OCI-LY1 (cell line): ENCODE results near the gene PTPRT.

Source experiments
- H2AFZ ChIP-seq: fragments of 200-600 bp; sonication (generic), shearing (Covaris generic); 2 replicates; pipeline ENCODE4 v1.6.0; 2014; ENCODE audit warnings: antibody characterized with exemption, mild to moderate bottlenecking, low read length
- H3F3A ChIP-seq: fragments of 200-600 bp; sonication (generic), shearing (Covaris generic); 2 replicates; pipeline ENCODE4 v1.6.0; 2014; ENCODE audit warnings: mild to moderate bottlenecking, antibody characterized with exemption, low read length, moderate library complexity; ENCODE audit not compliant: insufficient read depth
- H3K27ac ChIP-seq: fragments of 200-600 bp; sonication (generic); 2 replicates; pipeline ENCODE4 v1.5.1; 2014; ENCODE audit warnings: low read length, mixed run types, mild to moderate bottlenecking, low read depth; ENCODE audit not compliant: poor library complexity, severe bottlenecking
- H3K27me3 ChIP-seq: fragments of 200-600 bp; sonication (generic); 2 replicates; pipeline ENCODE4 v1.6.0; 2014; ENCODE audit warnings: antibody characterized with exemption, mild to moderate bottlenecking, low read length, moderate library complexity; ENCODE audit not compliant: insufficient read depth
- H3K36me3 ChIP-seq: fragments of 200-600 bp; sonication (generic); 2 replicates; pipeline ENCODE4 v1.6.1; 2014; ENCODE audit warnings: mild to moderate bottlenecking, antibody characterized with exemption, low read length, moderate library complexity, mixed read lengths; ENCODE audit not compliant: insufficient read depth
- H3K4me1 ChIP-seq: fragments of 200-600 bp; sonication (generic); 2 replicates; pipeline ENCODE4 v1.5.1; 2014; ENCODE audit warnings: mild to moderate bottlenecking, low read length, moderate library complexity; ENCODE audit not compliant: insufficient read depth, severe bottlenecking
- H3K4me2 ChIP-seq: fragments of 200-600 bp; sonication (generic), shearing (Covaris generic); 2 replicates; pipeline ENCODE4 v1.6.1; 2014; ENCODE audit warnings: low read length
- H3K4me3 ChIP-seq: fragments of 200-600 bp; sonication (generic); 2 replicates; pipeline ENCODE4 v1.5.1; 2014; ENCODE audit warnings: low read length, low read depth, mild to moderate bottlenecking, mixed read lengths; ENCODE audit not compliant: poor library complexity, severe bottlenecking
- H3K79me2 ChIP-seq: fragments of 200-600 bp; shearing (Covaris generic); 2 replicates; pipeline ENCODE4 v1.6.1; 2016; ENCODE audit warnings: mixed run types, low read length, mixed read lengths; ENCODE audit not compliant: insufficient read depth
- H3K9ac ChIP-seq: fragments of 200-600 bp; sonication (generic), shearing (Covaris generic); 2 replicates; pipeline ENCODE4 v1.6.1; 2014; ENCODE audit warnings: mild to moderate bottlenecking, low read length, mixed read lengths
- H3K9me2 ChIP-seq: fragments of 200-600 bp; sonication (generic), shearing (Covaris generic); 2 replicates; pipeline ENCODE4 v1.6.1; 2014; ENCODE audit warnings: low read depth, mild to moderate bottlenecking, low read length, mixed read lengths
- H3K9me3 ChIP-seq: fragments of 200-600 bp; shearing (Covaris generic); 2 replicates; pipeline ENCODE4 v1.6.1; 2014; ENCODE audit warnings: low read length, mixed read lengths
- H4K20me1 ChIP-seq: fragments of 200-600 bp; sonication (generic), shearing (Covaris generic); 2 replicates; pipeline ENCODE4 v1.6.0; 2016; ENCODE audit warnings: mild to moderate bottlenecking, low read length; ENCODE audit not compliant: insufficient read depth
- EZH2 ChIP-seq: fragments of 200-600 bp; sonication (generic), shearing (Covaris generic); IDR thresholded peaks from 2 replicates; pipeline ENCODE4 v1.8.0; 2017; ENCODE audit warnings: borderline replicate concordance, mixed run types, mild to moderate bottlenecking, antibody characterized with exemption, low read length, moderate library complexity, mixed read lengths
- TF ChIP-seq, protein P1 (sequence below): fragments of 200-600 bp; sonication (generic), shearing (Covaris generic); IDR thresholded peaks from 2 replicates; pipeline ENCODE4 v1.5.1; 2017; ENCODE audit warnings: mild to moderate bottlenecking, antibody characterized with exemption, low read length, moderate library complexity, mixed read lengths

The PTPRT gene

DNA sequence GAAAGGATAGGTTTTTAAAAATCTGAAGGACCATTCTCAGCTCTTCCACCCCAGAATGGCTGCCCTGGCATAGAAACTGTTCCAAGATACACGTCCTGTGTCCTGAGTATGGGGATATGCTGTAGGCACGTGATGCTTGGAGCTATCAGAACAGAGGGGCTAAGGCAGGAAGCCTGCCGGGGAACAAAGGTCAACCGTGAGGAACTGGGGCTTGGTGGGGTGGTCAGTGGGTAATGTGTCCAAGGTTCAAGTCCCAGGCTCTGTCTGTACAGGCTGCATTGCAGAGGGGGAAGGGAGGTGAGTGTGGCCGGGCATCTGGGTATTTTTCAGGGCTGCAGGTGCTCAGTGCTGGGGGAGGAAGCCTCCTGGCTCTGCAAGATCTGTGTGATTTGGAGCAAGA, 1092.0 kb downstream of the PTPRT start:
- Histone ChIP-seq H3K9me2 (no peaks in the 10 kb centered on the region), H3K36me3 (no peaks in the 10 kb centered on the region), H3K4me2 (no peak overlapping the region), H3K79me2 (no peaks in the 10 kb centered on the region), H3K9me3 (no peaks in the 10 kb centered on the region), H3K27ac (no peak overlapping the region), H2AFZ (no peak overlapping the region), H3F3A (no peaks in the 10 kb centered on the region), H4K20me1 (no peaks in the 10 kb centered on the region), H3K27me3 (no peaks in the 10 kb centered on the region), H3K9ac (no peak overlapping the region), H3K4me1 (no peaks in the 10 kb centered on the region), H3K4me3 (no peak overlapping the region)
- TF ChIP-seq, protein P1, sequence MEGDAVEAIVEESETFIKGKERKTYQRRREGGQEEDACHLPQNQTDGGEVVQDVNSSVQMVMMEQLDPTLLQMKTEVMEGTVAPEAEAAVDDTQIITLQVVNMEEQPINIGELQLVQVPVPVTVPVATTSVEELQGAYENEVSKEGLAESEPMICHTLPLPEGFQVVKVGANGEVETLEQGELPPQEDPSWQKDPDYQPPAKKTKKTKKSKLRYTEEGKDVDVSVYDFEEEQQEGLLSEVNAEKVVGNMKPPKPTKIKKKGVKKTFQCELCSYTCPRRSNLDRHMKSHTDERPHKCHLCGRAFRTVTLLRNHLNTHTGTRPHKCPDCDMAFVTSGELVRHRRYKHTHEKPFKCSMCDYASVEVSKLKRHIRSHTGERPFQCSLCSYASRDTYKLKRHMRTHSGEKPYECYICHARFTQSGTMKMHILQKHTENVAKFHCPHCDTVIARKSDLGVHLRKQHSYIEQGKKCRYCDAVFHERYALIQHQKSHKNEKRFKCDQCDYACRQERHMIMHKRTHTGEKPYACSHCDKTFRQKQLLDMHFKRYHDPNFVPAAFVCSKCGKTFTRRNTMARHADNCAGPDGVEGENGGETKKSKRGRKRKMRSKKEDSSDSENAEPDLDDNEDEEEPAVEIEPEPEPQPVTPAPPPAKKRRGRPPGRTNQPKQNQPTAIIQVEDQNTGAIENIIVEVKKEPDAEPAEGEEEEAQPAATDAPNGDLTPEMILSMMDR, result no peak
- TF ChIP-seq EZH2, result no peak

DNA sequence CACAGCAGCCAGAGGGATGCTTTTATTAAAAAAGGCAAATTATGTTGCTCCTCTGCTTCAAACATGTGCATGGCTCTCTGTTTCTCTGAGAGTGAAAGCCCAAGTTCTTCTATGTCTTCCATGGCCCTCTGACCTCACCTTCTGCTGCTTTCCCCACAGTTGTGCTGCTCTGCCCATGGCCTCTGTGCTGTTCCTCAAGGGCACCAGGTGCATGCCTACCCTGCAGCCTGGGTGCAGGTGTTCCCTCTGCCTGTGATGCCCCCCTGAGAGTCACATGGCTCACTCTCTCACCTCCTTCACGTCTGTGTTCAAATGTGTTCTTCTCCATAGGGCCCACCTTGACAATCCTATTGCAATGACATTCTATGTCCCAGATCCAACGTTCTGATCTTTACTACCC, 1094.5 kb downstream of the PTPRT start:
- Histone ChIP-seq H3K27me3 (no peaks in the 10 kb centered on the region), H3K4me3 (no peak overlapping the region), H3K9ac (no peak overlapping the region), H2AFZ (no peak overlapping the region), H3F3A (no peaks in the 10 kb centered on the region), H3K4me2 (no peak overlapping the region), H3K9me3 (no peaks in the 10 kb centered on the region), H3K79me2 (no peaks in the 10 kb centered on the region), H3K9me2 (no peaks in the 10 kb centered on the region), H3K36me3 (no peaks in the 10 kb centered on the region), H3K4me1 (no peaks in the 10 kb centered on the region), H4K20me1 (no peaks in the 10 kb centered on the region), H3K27ac (no peak overlapping the region)
- TF ChIP-seq, protein P1, result no peak
- no peak for TF ChIP-seq EZH2

DNA sequence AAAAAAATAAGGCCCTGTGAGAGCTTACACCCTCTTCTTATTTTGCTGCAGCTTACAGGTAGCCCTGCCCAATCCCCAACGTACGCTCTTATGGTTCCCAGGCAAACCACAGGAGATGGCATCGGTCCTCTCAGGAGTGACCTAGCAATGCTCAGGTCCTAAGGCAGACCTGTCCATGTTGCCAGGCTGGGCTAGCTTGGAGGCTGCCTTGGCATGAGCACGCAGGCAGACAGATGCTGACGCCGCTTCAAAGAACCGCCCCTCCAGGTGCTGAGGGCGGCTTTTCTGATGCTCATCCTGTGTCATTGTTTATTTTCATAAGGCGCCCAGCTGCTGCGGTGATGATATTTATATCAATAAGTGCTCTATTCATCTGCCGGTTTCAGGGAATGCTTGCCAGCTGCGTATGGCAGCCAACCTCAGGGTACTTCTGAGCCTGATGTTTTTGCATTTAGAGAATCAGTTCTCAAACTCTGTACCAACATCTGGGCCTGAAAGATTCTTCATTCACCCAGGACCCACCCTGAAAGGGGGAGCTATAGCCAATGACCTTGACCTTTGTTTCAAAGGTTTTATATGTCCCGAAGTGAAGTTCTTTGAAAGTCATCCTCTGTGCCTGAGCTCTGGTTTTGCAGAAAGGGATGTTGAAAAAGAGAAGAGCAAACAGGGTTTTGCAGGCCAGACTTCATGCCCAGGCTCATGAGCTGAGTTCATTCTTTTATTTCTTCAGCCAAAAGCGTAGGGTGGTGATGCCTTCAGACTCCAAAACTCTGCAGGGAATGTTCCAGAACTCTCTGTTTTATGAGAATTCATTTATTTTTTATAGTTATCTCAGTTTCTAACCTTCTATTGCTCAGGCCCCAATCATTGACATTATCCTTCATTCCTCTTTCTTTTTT, 1095.9 kb downstream of the PTPRT start:
- Histone ChIP-seq H3K27me3 (no peaks in the 10 kb centered on the region), H3K9me3 (no peaks in the 10 kb centered on the region), H3K27ac (no peak overlapping the region), H3K4me1 (no peaks in the 10 kb centered on the region), H3K79me2 (no peaks in the 10 kb centered on the region), H3K9me2 (no peaks in the 10 kb centered on the region), H3K4me3 (no peak overlapping the region), H4K20me1 (no peaks in the 10 kb centered on the region), H3F3A (no peaks in the 10 kb centered on the region), H3K9ac (no peak overlapping the region), H2AFZ (no peak overlapping the region), H3K36me3 (no peaks in the 10 kb centered on the region), H3K4me2 (no peak overlapping the region)
- TF ChIP-seq, protein P1, result no peak
- no peak for TF ChIP-seq EZH2
